GM18498 (cell line): Measurements from ENCODE around the gene KIF2C.
A peak's percentile ranks its signal among the peaks of the same experiment; 100 is the strongest.
"Not testable (repeated sequence)": the region's sequence is repeated elsewhere in the genome, so short reads cannot be mapped to it uniquely, and the experiment has no call there.

ENCODE experiments used
- ATAC-seq: cut with Tn5 transposase; IDR thresholded peaks from one replicate; pipeline ENCODE4 v1.9.1; 2021; ENCODE audit warnings: mild to moderate bottlenecking, moderate library complexity; ENCODE audit not compliant: unreplicated experiment

KIF2C gene

GRCh38 chr1:44718091-44718490 is 21.5 kb upstream of the KIF2C start:
- no peak for ATAC-seq

GRCh38 chr1:44719318-44719717 is 20.3 kb upstream of the KIF2C start:
- ATAC-seq, result no peak

- ATAC-seq, result no peak
Observed at GRCh38 chr1:44720281-44720680, 19.4 kb upstream of the KIF2C start.

- peak; percentile 79 for ATAC-seq
Observed at GRCh38 chr1:44721485-44722361, 17.9 kb upstream of the KIF2C start.

GRCh38 chr1:44723064-44723463 is 16.6 kb upstream of the KIF2C start:
- no peak for ATAC-seq

GRCh38 chr1:44723496-44724295 is 15.9 kb upstream of the KIF2C start:
- ATAC-seq, result no peak

GRCh38 chr1:44724296-44724954 is 15.2 kb upstream of the KIF2C start:
- no peak for ATAC-seq

GRCh38 chr1:44724955-44725698 is 14.5 kb upstream of the KIF2C start:
- ATAC-seq, result no peak

- ATAC-seq, result peak; percentile 67
Observed at GRCh38 chr1:44730741-44731512, 8.7 kb upstream of the KIF2C start, which contains the start of gene RNU5D-1. Gene RNU5D-1, minus strand, starts transcription at chr1:44731170.

GRCh38 chr1:44733365-44733764 is 6.3 kb upstream of the KIF2C start:
- no peak for ATAC-seq

- no peak for ATAC-seq
Observed at GRCh38 chr1:44733784-44734183, 5.9 kb upstream of the KIF2C start.

- no peak for ATAC-seq
Observed at GRCh38 chr1:44735992-44736391, 3.6 kb upstream of the KIF2C start.

GRCh38 chr1:44738953-44739306 is 707 bp upstream of the KIF2C start:
- ATAC-seq, result not testable (repeated sequence)

GRCh38 chr1:44740179-44740617 is 561 bp downstream of the KIF2C start:
- ATAC-seq, result no peak

- no peak for ATAC-seq
Observed at GRCh38 chr1:44743211-44743610, 3.6 kb downstream of the KIF2C start.

- no peak for ATAC-seq
Observed at GRCh38 chr1:44747878-44748277, 8.2 kb downstream of the KIF2C start.

GRCh38 chr1:44757420-44757819 is 17.8 kb downstream of the KIF2C start:
- ATAC-seq, result peak; percentile 63

- ATAC-seq, result no peak
Observed at GRCh38 chr1:44759077-44759476, 19.4 kb downstream of the KIF2C start.

- no peak for ATAC-seq
Observed at GRCh38 chr1:44760876-44761275, 21.2 kb downstream of the KIF2C start.

- not testable (repeated sequence) for ATAC-seq
Observed at GRCh38 chr1:44766421-44766820, 26.8 kb downstream of the KIF2C start.
